VCaP (cell line): Measurements from ENCODE around the gene GZMB.

Experiments
- H3K27ac ChIP-seq: fragments of 450-650 bp; 2 replicates; pipeline ENCODE4 v1.5.1; 2017
- TF ChIP-seq, protein P1 (sequence below): fragments of 450-650 bp; conservative IDR thresholded peaks from 2 replicates; pipeline ENCODE4 v1.5.1; 2017; ENCODE audit warnings: mild to moderate bottlenecking, moderate library complexity

GZMB gene, protein sequence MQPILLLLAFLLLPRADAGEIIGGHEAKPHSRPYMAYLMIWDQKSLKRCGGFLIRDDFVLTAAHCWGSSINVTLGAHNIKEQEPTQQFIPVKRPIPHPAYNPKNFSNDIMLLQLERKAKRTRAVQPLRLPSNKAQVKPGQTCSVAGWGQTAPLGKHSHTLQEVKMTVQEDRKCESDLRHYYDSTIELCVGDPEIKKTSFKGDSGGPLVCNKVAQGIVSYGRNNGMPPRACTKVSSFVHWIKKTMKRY

DNA sequence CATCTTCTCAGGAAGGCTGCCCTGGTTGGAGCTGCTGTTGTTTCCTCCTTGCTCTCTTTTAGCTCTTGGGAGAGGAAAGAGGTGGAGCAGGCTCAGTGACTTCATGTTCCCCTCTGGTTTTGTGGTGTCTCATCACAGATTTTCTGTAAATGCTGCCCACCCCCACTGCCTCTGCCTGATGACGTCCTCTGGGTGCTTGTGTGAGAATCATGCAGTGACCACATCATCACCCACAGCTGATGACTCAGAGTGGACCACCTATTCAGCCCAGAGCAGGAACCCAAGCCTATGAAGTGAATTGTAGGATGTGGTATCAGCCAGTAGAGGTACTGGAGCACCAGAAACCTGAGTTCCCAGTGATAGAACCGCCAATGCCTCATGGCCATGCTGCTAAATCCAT, at the start of gene GZMB:
Gene GZMB (minus strand): TSS at position 33 of the 400 bp plus-strand sequence. CDS start 30 bp downstream, at position 3.
- TF ChIP-seq, protein P1, sequence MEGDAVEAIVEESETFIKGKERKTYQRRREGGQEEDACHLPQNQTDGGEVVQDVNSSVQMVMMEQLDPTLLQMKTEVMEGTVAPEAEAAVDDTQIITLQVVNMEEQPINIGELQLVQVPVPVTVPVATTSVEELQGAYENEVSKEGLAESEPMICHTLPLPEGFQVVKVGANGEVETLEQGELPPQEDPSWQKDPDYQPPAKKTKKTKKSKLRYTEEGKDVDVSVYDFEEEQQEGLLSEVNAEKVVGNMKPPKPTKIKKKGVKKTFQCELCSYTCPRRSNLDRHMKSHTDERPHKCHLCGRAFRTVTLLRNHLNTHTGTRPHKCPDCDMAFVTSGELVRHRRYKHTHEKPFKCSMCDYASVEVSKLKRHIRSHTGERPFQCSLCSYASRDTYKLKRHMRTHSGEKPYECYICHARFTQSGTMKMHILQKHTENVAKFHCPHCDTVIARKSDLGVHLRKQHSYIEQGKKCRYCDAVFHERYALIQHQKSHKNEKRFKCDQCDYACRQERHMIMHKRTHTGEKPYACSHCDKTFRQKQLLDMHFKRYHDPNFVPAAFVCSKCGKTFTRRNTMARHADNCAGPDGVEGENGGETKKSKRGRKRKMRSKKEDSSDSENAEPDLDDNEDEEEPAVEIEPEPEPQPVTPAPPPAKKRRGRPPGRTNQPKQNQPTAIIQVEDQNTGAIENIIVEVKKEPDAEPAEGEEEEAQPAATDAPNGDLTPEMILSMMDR, result no peak
- H3K27ac ChIP-seq, result no peak within 1 kb of the TSS

DNA sequence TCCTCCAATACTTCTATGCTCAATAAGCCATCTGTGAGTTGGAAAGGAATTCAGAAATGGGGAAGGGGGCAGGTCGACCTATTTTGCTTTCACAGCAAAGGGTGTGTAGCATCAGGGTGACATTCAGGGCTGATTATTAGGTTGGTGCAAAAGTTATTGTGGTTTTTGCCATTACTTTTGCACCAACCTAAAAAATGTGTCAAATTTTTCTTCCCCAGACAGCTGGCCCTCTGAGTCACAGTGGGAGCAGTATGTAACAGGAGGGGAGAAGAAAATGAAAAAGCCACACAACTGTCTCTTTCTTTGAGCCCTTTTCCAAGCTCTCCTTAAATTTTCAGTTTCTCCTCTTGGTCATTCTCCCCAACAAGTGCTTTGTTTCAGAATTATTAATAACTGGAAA, 47.1 kb upstream of the GZMB start:
- TF ChIP-seq, protein P1, result no peak

DNA sequence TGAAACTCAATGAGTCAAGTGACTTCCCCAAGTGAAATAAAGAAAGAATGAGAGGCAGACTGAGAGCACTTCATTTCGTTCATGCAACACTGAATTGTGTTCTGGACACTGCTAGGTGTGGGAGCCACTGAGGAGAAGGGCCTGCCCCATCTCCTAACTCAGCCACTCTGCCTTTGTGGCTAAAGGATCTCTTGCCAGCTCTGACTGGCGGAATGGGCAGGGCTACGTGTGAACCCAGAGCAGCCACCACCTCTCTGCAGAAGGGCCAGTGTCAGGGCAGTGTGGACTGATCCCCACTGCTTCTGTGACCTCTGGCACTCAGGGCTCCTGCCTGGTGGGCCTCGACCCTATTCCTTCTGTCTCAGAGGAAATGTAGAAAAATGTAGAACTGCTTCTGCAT, 46.5 kb upstream of the GZMB start:
- TF ChIP-seq, protein P1, result no peak
- H3K27ac ChIP-seq, result no peak overlapping the region

More for the DNA sequence above, 47.1 kb upstream of the GZMB start:
- no peak overlapping the region for H3K27ac ChIP-seq

DNA sequence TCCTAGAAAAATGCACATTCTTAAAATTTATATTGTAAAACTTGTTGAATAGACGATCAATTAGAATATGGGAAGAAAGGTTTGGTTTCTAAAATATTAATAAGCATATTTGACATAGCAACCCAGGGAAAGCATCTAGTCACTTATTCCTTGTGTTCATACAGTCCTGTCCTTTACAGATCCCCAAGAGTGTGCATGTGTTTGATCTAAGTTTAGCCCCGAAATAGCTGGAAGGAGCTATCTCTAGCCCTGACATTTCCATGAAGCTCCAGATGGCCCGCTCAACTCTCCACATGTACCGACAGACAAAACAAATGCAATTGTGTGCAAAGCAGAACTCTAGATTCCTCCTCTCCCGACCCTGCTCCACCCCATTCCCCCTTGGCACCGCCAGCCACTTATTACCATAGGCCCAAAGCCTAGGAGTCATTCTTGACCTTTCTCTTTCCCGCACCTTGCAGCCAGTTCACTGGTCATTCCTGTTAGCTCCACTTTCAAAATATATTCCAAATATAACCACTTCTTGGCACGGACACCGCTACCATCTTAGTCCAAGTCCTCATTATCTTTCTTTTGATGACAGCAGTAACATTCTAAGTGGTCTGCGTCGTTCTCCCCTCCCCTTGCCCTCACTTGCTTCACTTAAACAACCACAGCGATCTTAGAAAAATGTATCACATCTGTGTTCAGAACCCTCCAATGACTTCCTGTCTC, 45.4 kb upstream of the GZMB start:
- H3K27ac ChIP-seq, result no peak overlapping the region
- TF ChIP-seq, protein P1, result peak; percentile 7; the same call in 1 of the 2 replicates

DNA sequence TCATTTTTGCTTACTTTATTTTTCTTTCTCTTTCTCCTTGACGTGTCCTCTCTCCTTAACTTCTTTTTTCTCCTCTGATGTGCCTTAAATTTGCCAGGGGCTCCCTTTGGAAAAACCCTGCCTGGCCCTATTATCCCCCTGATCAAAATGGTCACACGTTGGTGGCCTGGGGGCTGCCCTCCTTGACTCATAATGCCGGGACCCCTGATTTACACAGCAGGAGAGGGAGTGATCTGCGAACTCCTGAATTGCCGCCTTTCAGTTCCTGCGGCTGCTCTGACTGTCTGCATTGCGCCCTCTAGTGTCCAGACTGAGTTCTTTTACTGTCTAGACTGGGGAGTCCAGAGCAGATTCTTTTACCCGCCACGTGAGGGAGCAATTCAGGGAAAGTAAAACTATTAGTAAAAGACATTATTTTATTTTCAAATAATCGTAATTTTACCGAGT, 44.8 kb upstream of the GZMB start:
- no peak overlapping the region for H3K27ac ChIP-seq
- TF ChIP-seq, protein P1, result peak; percentile 98

DNA sequence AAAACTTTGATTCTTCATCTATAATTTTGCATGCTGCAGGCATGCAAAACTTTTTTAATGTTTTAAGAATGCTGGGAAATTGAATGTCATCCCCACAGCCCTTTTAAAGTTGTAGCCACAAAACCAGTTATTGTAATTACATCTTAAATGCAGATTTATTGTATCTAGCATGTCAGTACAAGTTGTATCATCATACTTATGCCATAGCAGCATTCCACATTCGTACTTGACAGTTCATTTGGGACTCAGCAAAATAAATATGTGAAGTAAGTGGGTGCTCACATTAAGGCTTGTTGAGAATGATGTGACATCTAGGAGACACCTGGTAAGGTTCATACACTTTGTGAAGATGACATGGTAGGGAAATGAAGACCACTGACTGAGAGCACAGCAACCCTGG, 44.0 kb upstream of the GZMB start:
- H3K27ac ChIP-seq, result no peak overlapping the region
- TF ChIP-seq, protein P1, result no peak

DNA sequence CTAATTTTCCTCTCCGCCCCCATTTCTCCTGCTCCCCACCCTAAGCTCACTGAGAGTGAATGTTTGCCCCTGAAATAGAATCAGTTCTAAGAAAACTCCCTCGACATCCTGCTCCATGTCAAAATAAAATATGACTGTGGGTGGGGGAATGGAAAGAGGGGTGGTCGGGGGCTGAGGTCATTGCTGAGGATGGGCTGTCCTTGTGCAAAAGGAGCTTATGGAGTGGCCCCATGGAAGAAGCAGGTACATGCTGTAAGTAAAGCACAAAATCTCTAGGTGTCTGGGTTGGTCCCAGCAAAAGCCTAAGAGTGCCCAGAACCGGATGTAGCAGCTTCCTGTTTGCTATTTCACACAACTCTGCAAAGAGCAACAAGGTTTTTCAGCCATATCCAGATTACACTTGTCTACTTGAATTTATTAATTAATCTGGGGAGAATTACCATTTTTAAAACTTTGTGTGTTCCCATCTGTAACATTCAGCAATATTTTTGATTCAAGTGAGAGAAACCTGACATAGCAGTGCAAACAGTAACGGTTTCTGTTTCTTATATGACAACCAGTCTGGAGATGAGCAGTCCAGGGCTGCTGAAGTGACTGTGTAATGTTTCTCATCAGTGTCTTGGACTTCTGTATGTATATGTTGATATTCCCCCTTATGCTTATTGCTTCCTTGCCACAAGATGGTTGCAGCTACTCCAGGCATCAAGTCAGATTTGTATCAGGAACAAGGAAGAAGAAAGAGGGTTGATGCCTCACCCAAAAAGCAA, 40.4 kb upstream of the GZMB start:
- no peak overlapping the region for H3K27ac ChIP-seq
- TF ChIP-seq, protein P1, result no peak
